Endothelial cell of umbilical vein (primary cell): ENCODE measurements around the gene SPG7. TPM values are rescaled to one million over a fixed set of nuclear protein-coding genes. Genes with fewer than 3 reads are reported as not detected.

Experiments
- BruUV-seq: library from RNA; stranded (reverse); fragments of 400-500 nt; replicated peaks from 2 replicates; lab custom pipeline; 2021; lab: Mats Ljungman, UMichigan
- CTCF ChIA-PET: fragments of 300-600, 350-600 bp; sonication (Branson Sonifier 250); formaldehyde crosslinking; loops from one replicate; lab custom pipeline; 2021; ENCODE audit warnings: antibody characterized with exemption, inconsistent platforms; lab: Charles Lee
- POLR2A ChIA-PET: fragments of 300-600, 350-600 bp; sonication (Branson Sonifier 250); formaldehyde crosslinking; loops from one replicate; lab custom pipeline; 2021; ENCODE audit warnings: antibody characterized with exemption, inconsistent platforms; lab: Charles Lee
- DNase-seq: peaks from one replicate; pipeline ENCODE4 v3.0.0-alpha.2; 2011; ENCODE audit warnings: low read depth, low spot score
- FAIRE-seq: peaks from 2 replicates; lab custom pipeline; 2011; peaks lifted over from hg19 to GRCh38; lab: Jason Lieb, UNC
- H2AFZ ChIP-seq: 2 replicates; pipeline ENCODE4 v1.6.0; 2012; ENCODE audit warnings: low read depth, low read length, control low read depth, inconsistent platforms
- H3K27ac ChIP-seq: 2 replicates; pipeline ENCODE4 v1.5.1; 2011; ENCODE audit warnings: low read depth, mild to moderate bottlenecking, control low read depth, low read length, moderate library complexity; ENCODE audit not compliant: insufficient read depth
- H3K27me3 ChIP-seq, 2 experiments: 2 replicates each; pipeline versions ENCODE4 v1.6.0 to v1.6.1; 2011; ENCODE audit warnings: low read length in 2 of 2, mixed read lengths in 1 of 2; ENCODE audit not compliant: control insufficient read depth in 2 of 2, insufficient read depth in 2 of 2
- H3K36me3 ChIP-seq, 2 experiments: 2 replicates in 1 of 2; 3 replicates in 1 of 2; pipeline ENCODE4 v1.5.1; 2011; ENCODE audit warnings: low read length in 2 of 2, mild to moderate bottlenecking in 1 of 2, moderate library complexity in 1 of 2; ENCODE audit not compliant: control insufficient read depth in 2 of 2, insufficient read depth in 2 of 2; ENCODE audit errors: extremely low read depth in 1 of 2
- H3K4me1 ChIP-seq: 3 replicates; pipeline ENCODE4 v1.5.1; 2011; ENCODE audit warnings: mild to moderate bottlenecking, low read length; ENCODE audit not compliant: control insufficient read depth, insufficient read depth; ENCODE audit errors: extremely low read depth
- H3K4me2 ChIP-seq: 2 replicates; pipeline ENCODE4 v1.6.1; 2011; ENCODE audit warnings: low read length, control low read depth, mixed read lengths; ENCODE audit not compliant: insufficient read depth
- H3K4me3 ChIP-seq, 3 experiments: fragments of 200-600 bp in 1 of 3; sonication (generic), shearing (Covaris generic) in 1 of 3; replicated peaks in 1 of 3; 2 replicates each; pipeline ENCODE4 v1.5.1; 2011 to 2016; ENCODE audit warnings: control low read depth in 3 of 3, low read length in 3 of 3, mild to moderate bottlenecking in 2 of 3, inconsistent platforms in 1 of 3, low read depth in 1 of 3, moderate library complexity in 1 of 3; ENCODE audit not compliant: insufficient read depth in 1 of 3
- H3K79me2 ChIP-seq: 2 replicates; pipeline ENCODE4 v1.6.0; 2012; ENCODE audit warnings: low read length, inconsistent platforms; ENCODE audit not compliant: control insufficient read depth, insufficient read depth
- H3K9ac ChIP-seq: replicated peaks from 2 replicates; pipeline ENCODE3; 2011; ENCODE audit warnings: low read length, control low read depth; ENCODE audit not compliant: insufficient read depth; ENCODE audit errors: extremely low read depth
- H3K9me1 ChIP-seq: replicated peaks from 3 replicates; pipeline ENCODE4 v1.6.0; 2011; ENCODE audit warnings: mild to moderate bottlenecking, low read length; ENCODE audit not compliant: control insufficient read depth, insufficient read depth; ENCODE audit errors: extremely low read depth
- H3K9me3 ChIP-seq: replicated peaks from 2 replicates; pipeline ENCODE4 v1.5.1; 2012; ENCODE audit warnings: low read length, inconsistent platforms; ENCODE audit not compliant: control insufficient read depth, insufficient read depth
- H4K20me1 ChIP-seq: replicated peaks from 2 replicates; pipeline ENCODE3; 2011; ENCODE audit warnings: mild to moderate bottlenecking, low read length; ENCODE audit not compliant: control insufficient read depth, insufficient read depth; ENCODE audit errors: extremely low read depth
- CTCF ChIP-seq, 2 donors: IDR thresholded peaks; 1 replicate in 1 of 2; 2 replicates in 1 of 2; pipeline ENCODE4 v1.5.1; 2011; ENCODE audit warnings: low read length in 2 of 2, mild to moderate bottlenecking in 2 of 2, moderate library complexity in 2 of 2, control low read depth in 1 of 2, inconsistent platforms in 1 of 2, low read depth in 1 of 2; ENCODE audit not compliant: insufficient read depth in 1 of 2; ENCODE audit errors: extremely low read depth in 1 of 2
- EZH2 ChIP-seq: IDR thresholded peaks from 2 replicates; pipeline ENCODE4 v1.6.1; 2012; ENCODE audit warnings: borderline replicate concordance, low read depth, mild to moderate bottlenecking, moderate library complexity, low read length, inconsistent platforms; ENCODE audit not compliant: severe bottlenecking
- FOS ChIP-seq: IDR thresholded peaks from 2 replicates; pipeline ENCODE4 v1.6.1; 2011; ENCODE audit warnings: mild to moderate bottlenecking, low read length, moderate library complexity, borderline replicate concordance; ENCODE audit not compliant: insufficient read depth
- GATA2 ChIP-seq: IDR thresholded peaks from 2 replicates; pipeline ENCODE4 v1.7.0; 2011; ENCODE audit warnings: low read depth, mild to moderate bottlenecking, moderate library complexity, mixed read lengths, low read length; ENCODE audit not compliant: insufficient read length, insufficient read depth
- JUN ChIP-seq: IDR thresholded peaks from 2 replicates; pipeline ENCODE4 v1.6.1; 2011; ENCODE audit warnings: borderline replicate concordance, low read depth; ENCODE audit not compliant: insufficient read length, insufficient read depth
- MYC ChIP-seq: IDR thresholded peaks from one replicate; pipeline ENCODE4 v1.6.1; 2011; ENCODE audit warnings: mild to moderate bottlenecking, low read depth, low read length
- POLR2A ChIP-seq: IDR thresholded peaks from 2 replicates; pipeline ENCODE4 v1.6.1; 2012; ENCODE audit warnings: low read depth, mild to moderate bottlenecking, control low read depth, low read length
- POLR2AphosphoS5 ChIP-seq: IDR thresholded peaks from 2 replicates; pipeline ENCODE4 v1.6.1; 2012; ENCODE audit warnings: low read depth, mild to moderate bottlenecking, control low read depth, low read length, moderate library complexity; ENCODE audit not compliant: insufficient read depth
- dilution Hi-C: fragments of 300-500 bp; cut with MboI; formaldehyde crosslinking; loops from one replicate; pipeline ENCODE4 v1.15.0; 2019; ENCODE audit warnings: low sequenced_read_pairs; ENCODE audit not compliant: extremely low pct_ligation_motif_present
- intact Hi-C: fragments of 100-400 bp; cut with micrococcal nuclease; formaldehyde crosslinking; loops from one replicate; pipeline ENCODE4 v1.10.0; 2022
- polyA plus RNA-seq, 4 experiments: library from polyadenylated mRNA; depleted of rRNA in 3 of 4; stranded (reverse) in 3 of 4; unstranded in 1 of 4; fragments of >200 nt; gene quantifications; 2 replicates each; pipeline versions ENCODE4 v1.2.1 to v1.2.3, GENCODE V29; 2011 to 2012; ENCODE audit warnings: missing spikeins in 1 of 4
- total RNA-seq: library from RNA; stranded (reverse); gene quantifications from 2 replicates; pipeline ENCODE4 v1.2.3, GENCODE V29; 2021
- TF ChIP-seq, protein P1 (sequence below): IDR thresholded peaks from 2 replicates; pipeline ENCODE4 v1.6.1; 2011; ENCODE audit not compliant: insufficient read depth, insufficient read length

SPG7 gene
- total and polyA plus RNA-seq, 2 donors (not counting 3 experiments of a cell fraction or from before 2014, with no cell fraction given), result 90.2 to 146 TPM

DNA sequence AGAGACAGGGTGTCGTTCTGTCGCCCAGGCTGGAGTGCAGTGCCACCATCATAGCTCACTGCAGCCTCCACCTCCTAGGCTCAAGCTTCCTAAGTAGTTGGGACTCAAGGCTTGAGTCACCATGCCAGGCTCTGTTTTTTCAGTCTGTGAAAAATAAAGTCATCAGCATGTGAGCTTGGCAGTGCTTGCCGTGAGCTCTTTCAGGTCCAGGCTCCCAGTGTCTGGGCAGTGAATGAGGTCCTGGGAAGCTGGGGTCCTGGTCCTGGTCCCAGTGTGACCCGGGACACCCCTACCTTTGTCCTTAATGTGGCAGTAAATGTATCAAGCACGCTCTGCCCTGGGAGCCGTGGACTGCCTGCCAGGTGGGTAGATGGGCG, 29.3 kb downstream of the SPG7 start:
- H3K9me3 ChIP-seq, result no peaks in the 10 kb centered on the region
- peaks cover 7% of the 10 kb centered on the region for H3K4me1 ChIP-seq
- no peak overlapping the region for H3K4me2 ChIP-seq
- CTCF ChIA-PET, result interaction anchor here (1.1 kb wide), 1 partner anchor 12 kb away, joined by 3 read pairs; no protein-coding TSS in a partner anchor
- H2AFZ ChIP-seq, result no peak overlapping the region
- peaks cover 7% of the 10 kb centered on the region for H3K79me2 ChIP-seq
- intact Hi-C loops (no loop called here), dilution Hi-C loops (no loop called here)
- H3K27ac ChIP-seq, result no peak overlapping the region
- no peak for TF ChIP-seq POLR2A
- TF ChIP-seq CTCF (IDR thresholded peaks at IDR 0.05; ENCODE audit: extremely low read depth in 1 of 2, insufficient read depth in 1 of 2, low read depth in 1 of 2, low read length in 2 of 2), result no peak
- no peak for TF ChIP-seq GATA2
- TF ChIP-seq POLR2AphosphoS5, result no peak
- no peak for TF ChIP-seq EZH2
- TF ChIP-seq JUN, result no peak
- H3K27me3 ChIP-seq, result no peaks in the 10 kb centered on the region
- H4K20me1 ChIP-seq, result no peaks in the 10 kb centered on the region
- H3K9ac ChIP-seq, result no peak overlapping the region
- no TSS peak for BruUV-seq
- DNase-seq, result no peak
- POLR2A ChIA-PET, result no interaction called here
- no peak for FAIRE-seq
- H3K36me3 ChIP-seq, result peaks cover 0 to 38% of the 10 kb centered on the region in 2 experiments
- no peaks in the 10 kb centered on the region for H3K9me1 ChIP-seq
- no peak overlapping the region for H3K4me3 ChIP-seq

DNA sequence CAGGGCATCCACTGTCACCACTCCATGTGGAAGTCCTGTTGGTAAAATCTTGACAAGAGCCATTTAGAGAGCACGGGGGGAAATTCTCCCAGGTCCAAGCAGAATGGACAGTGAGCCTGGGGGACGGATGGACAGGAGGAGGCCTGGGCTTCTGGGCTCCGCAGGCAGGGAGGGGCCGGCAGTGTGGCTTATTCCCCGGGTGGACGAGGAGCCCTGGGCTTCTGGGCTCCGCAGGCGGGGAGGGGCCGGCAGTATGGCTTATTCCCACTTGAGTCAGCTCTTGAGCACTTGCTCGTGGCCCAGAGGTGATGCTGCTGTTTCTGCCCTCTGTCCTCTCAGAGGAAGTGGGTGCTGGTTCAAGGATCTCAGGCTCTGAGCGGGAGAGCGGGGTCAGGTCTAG, 30.1 kb downstream of the SPG7 start:
- Histone ChIP-seq H3K4me1 (peaks cover 7% of the 10 kb centered on the region), H3K9ac (no peak overlapping the region), H3K27ac (no peak overlapping the region), H3K36me3 (peaks cover 0 to 38% of the 10 kb centered on the region in 2 experiments), H3K9me3 (no peaks in the 10 kb centered on the region), H3K79me2 (peaks cover 7% of the 10 kb centered on the region), H3K4me2 (no peak overlapping the region), H4K20me1 (no peaks in the 10 kb centered on the region), H3K9me1 (no peaks in the 10 kb centered on the region), H3K27me3 (no peaks in the 10 kb centered on the region), H2AFZ (no peak overlapping the region), H3K4me3 (no peak overlapping the region)
- intact Hi-C loops (no loop called here), dilution Hi-C loops (no loop called here)
- TF ChIP-seq JUN (no peak), MYC (no peak), EZH2 (no peak), CTCF (IDR thresholded peaks at IDR 0.05; ENCODE audit: extremely low read depth in 1 of 2, insufficient read depth in 1 of 2, low read depth in 1 of 2, low read length in 2 of 2) (no peak), FOS (no peak), POLR2A (no peak), POLR2AphosphoS5 (no peak)
- TF ChIP-seq, protein P1, sequence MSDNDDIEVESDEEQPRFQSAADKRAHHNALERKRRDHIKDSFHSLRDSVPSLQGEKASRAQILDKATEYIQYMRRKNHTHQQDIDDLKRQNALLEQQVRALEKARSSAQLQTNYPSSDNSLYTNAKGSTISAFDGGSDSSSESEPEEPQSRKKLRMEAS, result no peak
- BruUV-seq, result no TSS peak
- no peak for DNase-seq
- ChIA-PET POLR2A (no interaction called here), CTCF (no interaction called here)
- no peak for FAIRE-seq
